ENCODE measurements around the gene PRKCE. TPM values are rescaled to one million over a fixed set of nuclear protein-coding genes. Genes with fewer than 3 reads are reported as not detected.

The PRKCE gene
- total and polyA plus RNA-seq, 2 donors (not counting 3 experiments of a cell fraction or from before 2014, with no cell fraction given), result 27.9 to 33.9 TPM

DNA sequence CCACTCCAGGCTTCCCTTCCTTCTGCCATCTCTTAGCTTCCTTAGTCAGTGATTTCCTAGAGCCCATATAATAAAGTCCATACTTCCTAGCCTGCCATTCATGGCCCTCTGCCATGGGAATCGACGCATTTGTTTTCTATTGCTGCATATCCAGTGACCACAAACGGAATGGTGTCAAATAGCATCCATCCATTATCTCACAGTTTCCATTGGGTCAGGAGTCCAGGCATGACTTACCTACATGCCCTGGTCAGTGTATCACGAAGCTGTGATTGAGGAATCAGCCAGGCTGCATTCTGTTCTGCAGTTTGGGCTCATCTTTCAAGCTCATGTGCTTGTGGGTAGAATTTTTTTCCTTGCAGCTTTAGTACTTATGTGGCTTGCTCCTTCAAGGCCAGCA is 436.0 kb downstream of the PRKCE start:
- BruUV-seq (replicated peaks), result no TSS peak
- TF ChIP-seq, protein P1, sequence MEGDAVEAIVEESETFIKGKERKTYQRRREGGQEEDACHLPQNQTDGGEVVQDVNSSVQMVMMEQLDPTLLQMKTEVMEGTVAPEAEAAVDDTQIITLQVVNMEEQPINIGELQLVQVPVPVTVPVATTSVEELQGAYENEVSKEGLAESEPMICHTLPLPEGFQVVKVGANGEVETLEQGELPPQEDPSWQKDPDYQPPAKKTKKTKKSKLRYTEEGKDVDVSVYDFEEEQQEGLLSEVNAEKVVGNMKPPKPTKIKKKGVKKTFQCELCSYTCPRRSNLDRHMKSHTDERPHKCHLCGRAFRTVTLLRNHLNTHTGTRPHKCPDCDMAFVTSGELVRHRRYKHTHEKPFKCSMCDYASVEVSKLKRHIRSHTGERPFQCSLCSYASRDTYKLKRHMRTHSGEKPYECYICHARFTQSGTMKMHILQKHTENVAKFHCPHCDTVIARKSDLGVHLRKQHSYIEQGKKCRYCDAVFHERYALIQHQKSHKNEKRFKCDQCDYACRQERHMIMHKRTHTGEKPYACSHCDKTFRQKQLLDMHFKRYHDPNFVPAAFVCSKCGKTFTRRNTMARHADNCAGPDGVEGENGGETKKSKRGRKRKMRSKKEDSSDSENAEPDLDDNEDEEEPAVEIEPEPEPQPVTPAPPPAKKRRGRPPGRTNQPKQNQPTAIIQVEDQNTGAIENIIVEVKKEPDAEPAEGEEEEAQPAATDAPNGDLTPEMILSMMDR (IDR thresholded peaks at IDR 0.05; ENCODE audit: extremely low read depth in 1 of 2, insufficient read depth in 1 of 2, low read depth in 1 of 2, low read length in 2 of 2), result no peak
- TF ChIP-seq POLR2A (IDR thresholded peaks at IDR 0.05; ENCODE audit: low read depth, low read length), result no peak
- TF ChIP-seq FOS (IDR thresholded peaks at IDR 0.05; ENCODE audit: borderline replicate concordance, insufficient read depth, low read length), result no peak
- TF ChIP-seq, protein P2, sequence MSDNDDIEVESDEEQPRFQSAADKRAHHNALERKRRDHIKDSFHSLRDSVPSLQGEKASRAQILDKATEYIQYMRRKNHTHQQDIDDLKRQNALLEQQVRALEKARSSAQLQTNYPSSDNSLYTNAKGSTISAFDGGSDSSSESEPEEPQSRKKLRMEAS (IDR thresholded peaks at IDR 0.05; ENCODE audit: insufficient read depth, insufficient read length), result no peak
- TF ChIP-seq MYC (IDR thresholded peaks at IDR 0.05; ENCODE audit: low read depth, low read length), result no peak
- TF ChIP-seq GATA2 (IDR thresholded peaks at IDR 0.05; ENCODE audit: insufficient read depth, insufficient read length, low read depth, low read length), result no peak
- TF ChIP-seq JUN (IDR thresholded peaks at IDR 0.05; ENCODE audit: borderline replicate concordance, insufficient read depth, insufficient read length, low read depth), result no peak
- no peak for TF ChIP-seq POLR2AphosphoS5 (IDR thresholded peaks at IDR 0.05; ENCODE audit: insufficient read depth, low read depth, low read length)
- TF ChIP-seq EZH2 (IDR thresholded peaks at IDR 0.05; ENCODE audit: borderline replicate concordance, low read depth, low read length, severe bottlenecking), result no peak
- POLR2A ChIA-PET, result no interaction called here
- peaks cover 11% of the 10 kb centered on the region for H3K79me2 ChIP-seq (ENCODE audit: control insufficient read depth, insufficient read depth, low read length)
- H3K27me3 ChIP-seq (ENCODE audit: control insufficient read depth in 2 of 2, insufficient read depth in 2 of 2, low read length in 2 of 2), result no peaks in the 10 kb centered on the region
- H3K9me1 ChIP-seq (replicated peaks; ENCODE audit: control insufficient read depth, extremely low read depth, insufficient read depth, low read length), result no peaks in the 10 kb centered on the region
- peak overlapping the region; percentile 35 for H3K27ac ChIP-seq (ENCODE audit: insufficient read depth, low read depth, low read length)
- H3K9ac ChIP-seq (replicated peaks; ENCODE audit: extremely low read depth, insufficient read depth, low read length), result no peak overlapping the region
- dilution Hi-C loops (cut with MboI; ENCODE audit: extremely low pct_ligation_motif_present, low sequenced_read_pairs) (no loop called here), intact Hi-C loops (cut with micrococcal nuclease) (no loop called here)
- peaks cover 39% of the 10 kb centered on the region for H3K4me1 ChIP-seq (ENCODE audit: control insufficient read depth, extremely low read depth, insufficient read depth, low read length)
- peaks cover 11 to 15% of the 10 kb centered on the region in 2 experiments for H3K36me3 ChIP-seq (ENCODE audit: control insufficient read depth in 2 of 2, extremely low read depth in 1 of 2, insufficient read depth in 2 of 2, low read length in 2 of 2)
- H3K9me3 ChIP-seq (replicated peaks; ENCODE audit: control insufficient read depth, insufficient read depth, low read length), result no peaks in the 10 kb centered on the region
- FAIRE-seq, result no peak
- H4K20me1 ChIP-seq (replicated peaks; ENCODE audit: control insufficient read depth, extremely low read depth, insufficient read depth, low read length), result no peaks in the 10 kb centered on the region
- no peak overlapping the region for H2AFZ ChIP-seq (ENCODE audit: low read depth, low read length)
- no peak overlapping the region for H3K4me2 ChIP-seq (ENCODE audit: insufficient read depth, low read length)
- DNase-seq (ENCODE audit: low read depth, low spot score), result no peak
- H3K4me3 ChIP-seq (replicated peaks in 1 of 3; ENCODE audit: insufficient read depth in 1 of 3, low read depth in 1 of 3, low read length in 3 of 3), result no peak overlapping the region
- CTCF ChIA-PET, result interaction anchor here (1.1 kb wide), 1 partner anchor 25 kb away, joined by 4 read pairs; no protein-coding TSS in a partner anchor
